Right lobe of liver (tissue), 6 donors: ENCODE data around the gene FLII. TPM values are rescaled to one million over a fixed set of nuclear protein-coding genes. Genes with fewer than 3 reads are reported as not detected.

Source experiments
- ATAC-seq, 4 donors: fragments of 200-7000 bp; cut with Tn5 transposase; one replicate each; pipeline ENCODE4 v1.9.1; 2020; ENCODE audit warnings: mild to moderate bottlenecking in 4 of 4, moderate library complexity in 4 of 4
- DNase-seq, 3 donors: peaks; one replicate each; pipeline ENCODE4 v3.0.0-alpha.2; 2020
- H3K27ac ChIP-seq, 3 donors: fragments of 200-600 bp; one replicate each; pipeline ENCODE4 v1.8.0; 2022
- H3K27me3 ChIP-seq, 2 donors: fragments of 200-600 bp; one replicate each; pipeline ENCODE4 v1.8.0; 2022
- H3K36me3 ChIP-seq, 4 donors: fragments of 200-600 bp; sonication (generic) in 1 of 4; one replicate each; pipeline versions ENCODE4 v1.5.1 to v1.8.0; 2017 to 2022; ENCODE audit warnings: control low read depth in 1 of 4
- H3K4me1 ChIP-seq, 4 donors: fragments of 200-600 bp; sonication (generic) in 1 of 4; one replicate each; pipeline versions ENCODE4 v1.5.1 to v1.8.0; 2017 to 2022; ENCODE audit warnings: control low read depth in 1 of 4
- H3K4me3 ChIP-seq, 3 donors: fragments of 200-600 bp; one replicate each; pipeline ENCODE4 v1.8.0; 2022
- H3K9me3 ChIP-seq, 4 donors: fragments of 200-600 bp; sonication (generic) in 1 of 4; one replicate each; pipeline versions ENCODE4 v1.5.1 to v1.8.0; 2017 to 2022; ENCODE audit warnings: control low read depth in 1 of 4
- POLR2A ChIP-seq: fragments of 450-650 bp; IDR thresholded peaks from one replicate; pipeline ENCODE4 v1.6.1; 2017; ENCODE audit warnings: antibody characterized with exemption, mild to moderate bottlenecking
- WGBS: methylation state at CpG from one replicate; pipeline ENCODE4 v1.1.6; 2018; ENCODE audit warnings: low coverage, low lambda C conversion rate; ENCODE audit not compliant: insufficient coverage; ENCODE audit errors: missing lambda C conversion rate; 5-methylcytosine and 5-hydroxymethylcytosine counted together
- intact Hi-C, 2 donors: fragments of 100-400 bp; cut with DNase I; formaldehyde crosslinking; loops; one replicate each; pipeline versions ENCODE4 v1.11.2 to v1.14.1; 2022
- total RNA-seq, 6 experiments: library from RNA; depleted of rRNA in 2 of 6; stranded (reverse); fragments of >200 nt in 2 of 6; fragmentation: NEBNext Ultra II Directional in 3 of 6; extraction: Animal tissue kit (Norgen Biotek cat#: 25700) in 3 of 6; gene quantifications; one replicate each; pipeline versions ENCODE4 v1.1.0 to v1.2.4, GENCODE V29; 2016 to 2023
- TF ChIP-seq, protein P1 (sequence below), 4 donors: fragments of 200-600 bp in 3 of 4; fragments of 450-650 bp in 1 of 4; IDR thresholded peaks; one replicate each; pipeline versions ENCODE4 v1.5.1 to v1.8.0; 2016 to 2022; ENCODE audit warnings: antibody characterized with exemption in 4 of 4, mild to moderate bottlenecking in 2 of 4
- donor health status: DM: no; HTN: yes; CAD: no.
- donor health status: DM: no; HTN: no; CAD: no.
- donor health status: DM: no; HTN: no; CAD: no.
- donor health status: DM: no; HTN: yes; CAD: no.
- donor health status: DM: no; HTN: yes; CAD: no.

The FLII gene
- total RNA-seq, 6 experiments from 2014 or later: 89.0 to 171 (median 116) TPM

DNA sequence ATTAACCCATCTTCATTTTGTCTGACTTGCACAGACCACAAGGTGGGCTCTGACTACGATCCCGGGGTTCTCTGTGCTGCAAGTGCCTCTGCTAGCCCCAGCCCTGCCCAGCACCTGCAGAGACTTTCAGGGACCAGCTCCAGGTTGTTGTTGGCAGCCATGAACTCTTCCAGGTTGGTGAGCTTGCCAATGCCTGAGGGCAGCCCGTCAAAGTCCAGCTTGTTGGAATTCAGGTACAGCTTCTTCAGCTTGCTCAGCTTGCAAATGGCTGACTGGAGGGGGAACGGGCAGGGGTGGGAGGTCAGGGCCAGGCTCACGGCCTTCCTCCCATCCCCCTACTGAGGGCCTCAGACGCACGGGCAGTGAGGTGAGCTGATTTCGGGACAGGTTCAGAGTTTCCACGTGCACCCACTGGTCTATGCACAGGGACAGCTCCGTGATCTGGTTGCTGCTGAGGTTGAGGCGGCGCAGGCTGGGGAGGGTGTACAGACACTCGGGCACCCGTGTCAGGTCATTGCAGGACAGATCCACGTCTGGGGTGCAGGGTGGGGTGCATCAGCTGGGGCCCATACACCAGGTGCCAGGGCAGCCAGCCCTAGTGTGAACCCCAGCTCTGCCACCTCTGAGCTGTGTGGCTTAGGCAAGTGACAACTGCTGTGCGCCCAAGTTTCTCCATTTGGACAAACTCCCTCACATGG lies 5.2 kb downstream of the FLII start:
- no peaks in the 10 kb centered on the region for H3K9me3 ChIP-seq
- DNase-seq: peak in 1 of 3 donors; percentile 72
- H3K4me3 ChIP-seq: no peak overlapping the region
- WGBS: no CpG with 5 or more reads among the region's 16 CpGs
- no peaks in the 10 kb centered on the region for H3K27me3 ChIP-seq
- peaks cover 0 to 73% (median 23%) of the 10 kb centered on the region in 4 donors for H3K36me3 ChIP-seq
- H3K27ac ChIP-seq: no peak overlapping the region
- intact Hi-C loops: loop anchor here in 1 of 2 donors (10.0 kb wide), 1 partner anchor 61 kb away; the partner anchor contains the start of genes SMCR8 and TOP3A
- H3K4me1 ChIP-seq: peaks cover 0 to 18% (median 6%) of the 10 kb centered on the region in 4 donors
- ATAC-seq: peak in 1 of 4 donors; percentile 55
- TF ChIP-seq, protein P1, sequence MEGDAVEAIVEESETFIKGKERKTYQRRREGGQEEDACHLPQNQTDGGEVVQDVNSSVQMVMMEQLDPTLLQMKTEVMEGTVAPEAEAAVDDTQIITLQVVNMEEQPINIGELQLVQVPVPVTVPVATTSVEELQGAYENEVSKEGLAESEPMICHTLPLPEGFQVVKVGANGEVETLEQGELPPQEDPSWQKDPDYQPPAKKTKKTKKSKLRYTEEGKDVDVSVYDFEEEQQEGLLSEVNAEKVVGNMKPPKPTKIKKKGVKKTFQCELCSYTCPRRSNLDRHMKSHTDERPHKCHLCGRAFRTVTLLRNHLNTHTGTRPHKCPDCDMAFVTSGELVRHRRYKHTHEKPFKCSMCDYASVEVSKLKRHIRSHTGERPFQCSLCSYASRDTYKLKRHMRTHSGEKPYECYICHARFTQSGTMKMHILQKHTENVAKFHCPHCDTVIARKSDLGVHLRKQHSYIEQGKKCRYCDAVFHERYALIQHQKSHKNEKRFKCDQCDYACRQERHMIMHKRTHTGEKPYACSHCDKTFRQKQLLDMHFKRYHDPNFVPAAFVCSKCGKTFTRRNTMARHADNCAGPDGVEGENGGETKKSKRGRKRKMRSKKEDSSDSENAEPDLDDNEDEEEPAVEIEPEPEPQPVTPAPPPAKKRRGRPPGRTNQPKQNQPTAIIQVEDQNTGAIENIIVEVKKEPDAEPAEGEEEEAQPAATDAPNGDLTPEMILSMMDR (IDR thresholded peaks at IDR 0.05): no peak
- no peak for TF ChIP-seq POLR2A

DNA sequence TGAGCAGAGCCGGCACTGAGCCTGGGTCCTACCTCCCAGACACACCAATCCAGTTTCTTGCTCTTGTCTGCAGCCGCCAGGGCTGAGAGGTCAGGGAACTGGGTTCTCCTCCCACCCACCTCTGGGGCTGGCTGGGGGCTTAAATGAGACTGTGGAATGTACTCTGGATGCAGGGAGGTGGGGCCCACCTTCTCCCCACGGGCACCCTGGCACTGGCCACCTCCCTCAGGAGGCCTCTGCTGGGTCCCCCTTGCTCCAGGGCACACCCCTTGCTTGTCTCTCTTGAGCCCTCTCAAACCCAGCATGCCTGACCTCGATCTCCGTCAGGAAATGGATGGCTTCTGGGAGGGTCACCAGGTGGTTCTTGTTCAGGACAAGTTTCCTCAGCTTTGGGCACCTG lies 6.4 kb downstream of the FLII start:
- DNase-seq (no peak), ATAC-seq (no peak)
- no peak overlapping the region for H3K27ac ChIP-seq
- peaks cover 0 to 12% (median 4%) of the 10 kb centered on the region in 4 donors for H3K4me1 ChIP-seq
- H3K27me3 ChIP-seq: no peaks in the 10 kb centered on the region
- no peaks in the 10 kb centered on the region for H3K9me3 ChIP-seq
- no CpG with 5 or more reads among the region's 5 CpGs for WGBS
- TF ChIP-seq POLR2A: no peak
- TF ChIP-seq, protein P1 (IDR thresholded peaks at IDR 0.05): no peak
- intact Hi-C loops: loop anchor here in 1 of 2 donors (10.0 kb wide), 1 partner anchor 63 kb away; the partner anchor contains the start of genes SMCR8 and TOP3A
- peaks cover 0 to 84% (median 28%) of the 10 kb centered on the region in 4 donors for H3K36me3 ChIP-seq
- no peak overlapping the region for H3K4me3 ChIP-seq

DNA sequence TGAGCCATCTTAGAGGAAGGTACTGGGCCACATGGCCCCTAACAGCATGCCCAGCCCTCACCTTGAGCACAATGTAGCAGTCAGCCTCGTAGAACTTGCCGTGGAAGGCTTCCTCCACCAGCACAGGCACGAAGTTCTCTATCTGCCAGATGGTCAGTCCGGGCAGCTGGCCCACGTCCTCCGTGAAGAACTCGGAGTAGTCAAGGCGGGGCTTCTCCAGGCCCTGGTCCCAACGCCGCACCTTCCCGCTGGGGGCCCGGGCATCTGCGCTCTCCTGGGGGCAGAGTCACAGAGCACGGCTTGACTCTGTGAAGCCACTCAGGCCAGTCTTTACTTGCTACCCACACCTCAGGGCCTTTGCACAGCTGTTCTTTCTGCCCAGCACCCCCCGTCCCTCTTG lies 7.3 kb downstream of the FLII start:
- intact Hi-C loops: loop anchor here in 1 of 2 donors (10.0 kb wide), 1 partner anchor 64 kb away; the partner anchor contains the start of genes SMCR8 and TOP3A

DNA sequence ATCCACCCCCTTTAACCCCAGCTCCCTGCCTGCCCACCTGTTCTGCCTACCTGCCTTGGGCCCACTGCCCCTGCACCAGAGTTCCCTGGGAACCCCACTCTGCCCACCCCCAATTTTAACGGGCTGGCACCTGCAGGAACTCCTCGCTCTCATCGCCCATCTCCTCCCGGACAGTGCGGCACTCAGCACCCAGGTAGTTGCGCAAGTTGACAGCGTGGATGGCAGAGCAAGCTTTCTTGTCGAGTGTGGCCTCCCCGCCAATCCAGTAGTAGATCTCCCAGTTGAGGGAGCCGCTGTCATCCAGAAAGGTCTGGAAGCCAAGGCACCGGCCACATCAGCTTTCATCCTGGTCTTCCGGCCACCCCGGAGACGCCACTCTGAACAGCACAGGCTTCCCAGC lies 7.8 kb downstream of the FLII start:
- no peaks in the 10 kb centered on the region for H3K27me3 ChIP-seq
- intact Hi-C loops: loop anchor here in 1 of 2 donors (10.0 kb wide), 1 partner anchor 64 kb away; the partner anchor contains the start of genes SMCR8 and TOP3A
- H3K27ac ChIP-seq: no peak overlapping the region
- TF ChIP-seq, protein P1 (IDR thresholded peaks at IDR 0.05): no peak
- TF ChIP-seq POLR2A: no peak
- ATAC-seq (no peak), DNase-seq (no peak)
- H3K36me3 ChIP-seq: peaks cover 7 to 90% (median 35%) of the 10 kb centered on the region in 4 donors
- 76% methylated on average over 6 of the region's 14 CpGs for WGBS
- H3K9me3 ChIP-seq: no peaks in the 10 kb centered on the region
- peaks cover 0 to 8% (median 0%) of the 10 kb centered on the region in 4 donors for H3K4me1 ChIP-seq
- no peak overlapping the region for H3K4me3 ChIP-seq

More for the DNA sequence above, 7.3 kb downstream of the FLII start:
- H3K27me3 ChIP-seq: no peaks in the 10 kb centered on the region
- H3K4me1 ChIP-seq: peaks cover 0 to 8% (median 0%) of the 10 kb centered on the region in 4 donors
- DNase-seq (no peak), ATAC-seq (no peak)
- peaks cover 3 to 91% (median 30%) of the 10 kb centered on the region in 4 donors for H3K36me3 ChIP-seq
- no peak overlapping the region for H3K4me3 ChIP-seq
- TF ChIP-seq, protein P1 (IDR thresholded peaks at IDR 0.05): no peak
- no peak for TF ChIP-seq POLR2A
- 80% methylated on average over 6 of the region's 15 CpGs for whole genome bisulfite sequencing
- no peaks in the 10 kb centered on the region for H3K9me3 ChIP-seq
- no peak overlapping the region for H3K27ac ChIP-seq
